Measurements from ENCODE around the gene NQO2. TPM values are rescaled to one million over a fixed set of nuclear protein-coding genes. Genes with fewer than 3 reads are reported as not detected.
A peak's percentile ranks its signal among the peaks of the same experiment; 100 is the strongest.
"Not testable (repeated sequence)": the region's sequence is repeated elsewhere in the genome, so short reads cannot be mapped to it uniquely, and the experiment has no call there.

The NQO2 gene
- total RNA-seq, 1 experiment from 2014 or later = 82.9 TPM

DNA sequence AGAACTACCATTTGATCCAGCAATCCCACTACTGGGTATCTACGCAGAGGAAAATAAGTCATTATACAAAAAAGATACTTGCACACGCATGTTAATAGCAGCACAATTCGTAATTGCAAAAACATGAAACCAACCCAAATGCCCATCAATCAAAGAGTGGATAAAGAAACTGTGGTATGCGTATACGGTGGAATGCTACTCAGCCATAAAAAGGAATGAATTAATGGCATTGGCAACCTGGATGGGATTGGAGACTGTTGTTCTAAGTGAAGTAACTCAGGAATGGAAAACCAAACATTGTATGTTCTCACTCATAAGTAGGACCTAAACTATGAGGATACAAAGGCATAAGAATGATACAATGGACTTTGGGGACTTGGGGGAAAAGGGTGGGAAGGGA lies 27.0 kb upstream of the NQO2 start:
- H3K9ac ChIP-seq (ENCODE audit: low read length); BruUV-seq (replicated peaks); H3K9me2 ChIP-seq (ENCODE audit: insufficient read depth); H4K20me1 ChIP-seq (ENCODE audit: insufficient read depth); H3K9me3 ChIP-seq (ENCODE audit: control insufficient read depth in 1 of 2, insufficient read depth in 1 of 2, low read depth in 1 of 2, low read length in 2 of 2); RAD21 ChIA-PET (ENCODE audit: low non-redundant PET in 1 of 2, low total read pairs in 2 of 2, uncharacterized antibody in 2 of 2, unreplicated experiment in 2 of 2); H3K27me3 ChIP-seq (ENCODE audit: insufficient read depth, low read length); DNase-seq (ENCODE audit: low read depth, low spot score); H3K4me3 ChIP-seq (replicated peaks in 1 of 2; ENCODE audit: low read depth in 1 of 2, low read length in 2 of 2); ATAC-seq; H2AFZ ChIP-seq (ENCODE audit: low read depth, low read length, poor library complexity, severe bottlenecking); H3K79me2 ChIP-seq (ENCODE audit: insufficient read depth, low read length); H3K36me3 ChIP-seq (ENCODE audit: control insufficient read depth in 1 of 2, insufficient read depth in 2 of 2, low read length in 2 of 2): not testable (repeated sequence)
- H3K4me1 ChIP-seq (ENCODE audit: control insufficient read depth in 1 of 2, insufficient read depth in 2 of 2, low read length in 2 of 2) = peaks cover 19 to 45% of the 10 kb centered on the region in 2 experiments
- ChIA-PET POLR2A (interaction anchor here (1.6 kb wide), 1 partner anchor 16 kb away, joined by 5 read pairs; no protein-coding TSS in a partner anchor), CTCF (interaction anchor here (1.1 kb wide), 1 partner anchor 20 kb away, joined by 4 read pairs; no protein-coding TSS in a partner anchor)
- intact Hi-C loops (cut with micrococcal nuclease) = loop anchor here (1.0 kb wide), 1 partner anchor 20 kb away; no protein-coding TSS in a partner anchor
- H3K27ac ChIP-seq (ENCODE audit: low read depth, low read length) = peak overlapping the region; percentile 92; the same call in 1 of the 2 replicates
- TF ChIP-seq CBX3 (IDR thresholded peaks at IDR 0.05; ENCODE audit: low read depth) = 0 out of 2 replicates have a peak, but pooled peaks have one; percentile 13
- peak overlapping the region; percentile 91 for H3K4me2 ChIP-seq (ENCODE audit: low read length)

DNA sequence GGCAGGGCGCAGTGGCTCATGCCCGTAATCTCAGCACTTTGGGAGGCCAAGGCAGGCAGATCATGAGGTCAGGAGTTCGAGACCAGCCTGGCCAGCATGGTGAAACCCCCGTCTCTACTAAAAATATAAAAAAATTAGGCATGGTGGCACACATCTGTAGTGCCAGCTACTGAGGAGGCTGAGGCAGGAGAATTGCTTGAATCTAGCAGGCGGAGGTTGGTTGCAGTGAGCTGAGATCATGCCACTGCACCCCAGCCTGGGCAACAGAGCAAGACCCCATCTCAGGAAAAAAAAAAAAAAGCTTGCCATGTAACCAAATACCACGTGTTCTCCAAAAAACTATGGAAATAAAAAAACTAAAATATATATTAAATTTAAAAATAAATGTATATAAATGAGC lies 26.5 kb upstream of the NQO2 start:
- H3K9me3 ChIP-seq (ENCODE audit: control insufficient read depth in 1 of 2, insufficient read depth in 1 of 2, low read depth in 1 of 2, low read length in 2 of 2); H2AFZ ChIP-seq (ENCODE audit: low read depth, low read length, poor library complexity, severe bottlenecking); H3K36me3 ChIP-seq (ENCODE audit: control insufficient read depth in 1 of 2, insufficient read depth in 2 of 2, low read length in 2 of 2); H3K79me2 ChIP-seq (ENCODE audit: insufficient read depth, low read length); H3K9ac ChIP-seq (ENCODE audit: low read length); H3K4me3 ChIP-seq (replicated peaks in 1 of 2; ENCODE audit: low read depth in 1 of 2, low read length in 2 of 2); H3K9me2 ChIP-seq (ENCODE audit: insufficient read depth); H3K4me2 ChIP-seq (ENCODE audit: low read length); H3K27me3 ChIP-seq (ENCODE audit: insufficient read depth, low read length); intact Hi-C loops (cut with micrococcal nuclease); H4K20me1 ChIP-seq (ENCODE audit: insufficient read depth); H3K27ac ChIP-seq (ENCODE audit: low read depth, low read length); DNase-seq (ENCODE audit: low read depth, low spot score); RAD21 ChIA-PET (ENCODE audit: low non-redundant PET in 1 of 2, low total read pairs in 2 of 2, uncharacterized antibody in 2 of 2, unreplicated experiment in 2 of 2); ATAC-seq; BruUV-seq (replicated peaks): not testable (repeated sequence)
- ChIA-PET POLR2A (interaction anchor here (1.4 kb wide), 1 partner anchor 13 kb away, joined by 3 read pairs; no protein-coding TSS in a partner anchor), CTCF (interaction anchor here (1.1 kb wide), 1 partner anchor 21 kb away, joined by 4 read pairs; no protein-coding TSS in a partner anchor)
- H3K4me1 ChIP-seq (ENCODE audit: control insufficient read depth in 1 of 2, insufficient read depth in 2 of 2, low read length in 2 of 2) = peaks cover 19 to 48% of the 10 kb centered on the region in 2 experiments

DNA sequence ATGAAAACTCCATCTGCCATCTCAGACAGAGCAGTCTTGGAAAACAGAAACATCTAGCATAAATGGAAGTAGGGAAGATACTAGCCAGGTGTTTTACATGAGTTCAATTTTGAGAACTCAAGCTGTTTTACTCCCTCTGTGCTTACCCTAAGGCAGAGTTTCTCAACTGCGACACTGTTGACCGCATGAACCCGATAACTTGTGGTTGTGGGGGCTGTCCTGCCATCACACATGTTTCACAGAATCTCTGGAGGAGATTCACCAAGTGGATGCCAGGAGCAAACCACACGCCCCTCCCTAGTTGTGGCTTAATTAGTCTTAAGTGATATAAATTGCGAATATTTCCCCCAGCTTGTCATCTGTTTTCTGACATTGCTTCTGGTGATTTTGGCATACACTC lies 26.0 kb upstream of the NQO2 start:
- RAD21 ChIA-PET (ENCODE audit: low non-redundant PET in 1 of 2, low total read pairs in 2 of 2, uncharacterized antibody in 2 of 2, unreplicated experiment in 2 of 2) = no interaction called here
- no peaks in the 10 kb centered on the region for H3K36me3 ChIP-seq (ENCODE audit: control insufficient read depth in 1 of 2, insufficient read depth in 2 of 2, low read length in 2 of 2)
- H3K4me1 ChIP-seq (ENCODE audit: control insufficient read depth in 1 of 2, insufficient read depth in 2 of 2, low read length in 2 of 2) = peaks cover 19 to 50% of the 10 kb centered on the region in 2 experiments
- no TSS peak for BruUV-seq (replicated peaks)
- CTCF ChIA-PET = interaction anchor here (1.1 kb wide), 1 partner anchor 21 kb away, joined by 4 read pairs; no protein-coding TSS in a partner anchor
- H3K27me3 ChIP-seq (ENCODE audit: insufficient read depth, low read length) = no peaks in the 10 kb centered on the region
- 0 out of 2 replicates have a peak, but pooled peaks cover under 1% of the 10 kb centered on the region for H3K79me2 ChIP-seq (ENCODE audit: insufficient read depth, low read length)
- H3K27ac ChIP-seq (ENCODE audit: low read depth, low read length) = no peak overlapping the region
- no peak overlapping the region for H2AFZ ChIP-seq (ENCODE audit: low read depth, low read length, poor library complexity, severe bottlenecking)
- no peaks in the 10 kb centered on the region for H4K20me1 ChIP-seq (ENCODE audit: insufficient read depth)
- intact Hi-C loops (cut with micrococcal nuclease) = no loop called here
- no peak overlapping the region for H3K4me2 ChIP-seq (ENCODE audit: low read length)
- POLR2A ChIA-PET = interaction anchor here (1.4 kb wide), 1 partner anchor 13 kb away, joined by 3 read pairs; no protein-coding TSS in a partner anchor
- no peak for DNase-seq (ENCODE audit: low read depth, low spot score)
- no peaks in the 10 kb centered on the region for H3K9me2 ChIP-seq (ENCODE audit: insufficient read depth)
- no peak overlapping the region for H3K4me3 ChIP-seq (replicated peaks in 1 of 2; ENCODE audit: low read depth in 1 of 2, low read length in 2 of 2)
- no peak overlapping the region for H3K9ac ChIP-seq (ENCODE audit: low read length)
- no peaks in the 10 kb centered on the region for H3K9me3 ChIP-seq (ENCODE audit: control insufficient read depth in 1 of 2, insufficient read depth in 1 of 2, low read depth in 1 of 2, low read length in 2 of 2)
- ATAC-seq = no peak
- TF ChIP-seq CEBPB (IDR thresholded peaks at IDR 0.05; ENCODE audit: low read depth) (no peak), EGR1 (IDR thresholded peaks at IDR 0.05; ENCODE audit: low read depth) (no peak), POLR2AphosphoS5 (IDR thresholded peaks at IDR 0.05; ENCODE audit: low read depth, low read length) (no peak)
- TF ChIP-seq, protein P1, sequence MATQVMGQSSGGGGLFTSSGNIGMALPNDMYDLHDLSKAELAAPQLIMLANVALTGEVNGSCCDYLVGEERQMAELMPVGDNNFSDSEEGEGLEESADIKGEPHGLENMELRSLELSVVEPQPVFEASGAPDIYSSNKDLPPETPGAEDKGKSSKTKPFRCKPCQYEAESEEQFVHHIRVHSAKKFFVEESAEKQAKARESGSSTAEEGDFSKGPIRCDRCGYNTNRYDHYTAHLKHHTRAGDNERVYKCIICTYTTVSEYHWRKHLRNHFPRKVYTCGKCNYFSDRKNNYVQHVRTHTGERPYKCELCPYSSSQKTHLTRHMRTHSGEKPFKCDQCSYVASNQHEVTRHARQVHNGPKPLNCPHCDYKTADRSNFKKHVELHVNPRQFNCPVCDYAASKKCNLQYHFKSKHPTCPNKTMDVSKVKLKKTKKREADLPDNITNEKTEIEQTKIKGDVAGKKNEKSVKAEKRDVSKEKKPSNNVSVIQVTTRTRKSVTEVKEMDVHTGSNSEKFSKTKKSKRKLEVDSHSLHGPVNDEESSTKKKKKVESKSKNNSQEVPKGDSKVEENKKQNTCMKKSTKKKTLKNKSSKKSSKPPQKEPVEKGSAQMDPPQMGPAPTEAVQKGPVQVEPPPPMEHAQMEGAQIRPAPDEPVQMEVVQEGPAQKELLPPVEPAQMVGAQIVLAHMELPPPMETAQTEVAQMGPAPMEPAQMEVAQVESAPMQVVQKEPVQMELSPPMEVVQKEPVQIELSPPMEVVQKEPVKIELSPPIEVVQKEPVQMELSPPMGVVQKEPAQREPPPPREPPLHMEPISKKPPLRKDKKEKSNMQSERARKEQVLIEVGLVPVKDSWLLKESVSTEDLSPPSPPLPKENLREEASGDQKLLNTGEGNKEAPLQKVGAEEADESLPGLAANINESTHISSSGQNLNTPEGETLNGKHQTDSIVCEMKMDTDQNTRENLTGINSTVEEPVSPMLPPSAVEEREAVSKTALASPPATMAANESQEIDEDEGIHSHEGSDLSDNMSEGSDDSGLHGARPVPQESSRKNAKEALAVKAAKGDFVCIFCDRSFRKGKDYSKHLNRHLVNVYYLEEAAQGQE (IDR thresholded peaks at IDR 0.05; ENCODE audit: low read depth) = no peak
- TF ChIP-seq, protein P2, sequence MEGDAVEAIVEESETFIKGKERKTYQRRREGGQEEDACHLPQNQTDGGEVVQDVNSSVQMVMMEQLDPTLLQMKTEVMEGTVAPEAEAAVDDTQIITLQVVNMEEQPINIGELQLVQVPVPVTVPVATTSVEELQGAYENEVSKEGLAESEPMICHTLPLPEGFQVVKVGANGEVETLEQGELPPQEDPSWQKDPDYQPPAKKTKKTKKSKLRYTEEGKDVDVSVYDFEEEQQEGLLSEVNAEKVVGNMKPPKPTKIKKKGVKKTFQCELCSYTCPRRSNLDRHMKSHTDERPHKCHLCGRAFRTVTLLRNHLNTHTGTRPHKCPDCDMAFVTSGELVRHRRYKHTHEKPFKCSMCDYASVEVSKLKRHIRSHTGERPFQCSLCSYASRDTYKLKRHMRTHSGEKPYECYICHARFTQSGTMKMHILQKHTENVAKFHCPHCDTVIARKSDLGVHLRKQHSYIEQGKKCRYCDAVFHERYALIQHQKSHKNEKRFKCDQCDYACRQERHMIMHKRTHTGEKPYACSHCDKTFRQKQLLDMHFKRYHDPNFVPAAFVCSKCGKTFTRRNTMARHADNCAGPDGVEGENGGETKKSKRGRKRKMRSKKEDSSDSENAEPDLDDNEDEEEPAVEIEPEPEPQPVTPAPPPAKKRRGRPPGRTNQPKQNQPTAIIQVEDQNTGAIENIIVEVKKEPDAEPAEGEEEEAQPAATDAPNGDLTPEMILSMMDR (IDR thresholded peaks at IDR 0.05 in 2 of 3, conservative IDR thresholded peaks at IDR 0.05 in 1 of 3; ENCODE audit: borderline replicate concordance in 1 of 3, insufficient read depth in 1 of 3, low read depth in 2 of 3, low read length in 2 of 3) = no peak
